NCI-H82 treated with DMSO at 0.1 percent for 48 hours (cell line): ENCODE measurements around the gene HCST.

Experiments
- DNase-seq: peaks from one replicate; lab custom pipeline; 2025; ENCODE audit not compliant: unreplicated experiment; lab: John Stamatoyannopoulos, UW

HCST gene, protein sequence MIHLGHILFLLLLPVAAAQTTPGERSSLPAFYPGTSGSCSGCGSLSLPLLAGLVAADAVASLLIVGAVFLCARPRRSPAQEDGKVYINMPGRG

DNA sequence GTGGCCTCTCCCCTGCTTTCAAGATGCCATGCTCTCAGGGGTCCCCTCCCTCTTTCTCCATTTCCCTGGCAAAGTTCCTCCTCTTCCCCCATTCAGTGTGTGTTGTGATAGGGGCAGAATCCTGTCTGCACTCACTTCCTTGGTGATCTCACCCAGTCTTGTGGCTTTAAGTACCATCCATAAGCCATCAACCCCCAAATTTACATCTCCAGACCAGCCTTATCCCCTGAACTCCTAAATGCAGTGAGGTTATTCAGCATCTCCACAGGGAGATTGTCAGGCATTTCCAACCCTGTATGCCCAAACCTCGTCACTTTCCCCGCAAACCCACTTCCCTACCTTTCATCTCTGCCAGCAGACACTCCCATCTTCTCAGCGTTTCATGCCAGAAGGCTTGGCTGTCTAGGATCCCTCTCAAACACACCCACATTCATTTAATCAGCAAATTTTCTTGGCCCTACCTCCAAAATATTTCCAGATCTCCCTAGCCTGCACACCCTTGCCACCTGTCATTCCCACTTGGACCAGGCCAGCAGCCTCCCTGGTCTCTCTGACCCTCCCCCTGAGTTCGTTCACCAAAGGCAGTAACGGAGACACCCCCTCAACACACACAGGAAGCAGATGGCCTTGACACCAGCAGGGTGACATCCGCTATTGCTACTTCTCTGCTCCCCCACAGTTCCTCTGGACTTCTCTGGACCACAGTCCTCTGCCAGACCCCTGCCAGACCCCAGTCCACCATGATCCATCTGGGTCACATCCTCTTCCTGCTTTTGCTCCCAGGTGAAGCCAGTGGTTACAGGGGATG is at the start of gene HCST:
Gene HCST, plus strand, starts transcription at position 676 of the 808 bp plus-strand sequence. Its CDS starts 65 bp downstream, at position 741.
- no peak for DNase-seq

DNA sequence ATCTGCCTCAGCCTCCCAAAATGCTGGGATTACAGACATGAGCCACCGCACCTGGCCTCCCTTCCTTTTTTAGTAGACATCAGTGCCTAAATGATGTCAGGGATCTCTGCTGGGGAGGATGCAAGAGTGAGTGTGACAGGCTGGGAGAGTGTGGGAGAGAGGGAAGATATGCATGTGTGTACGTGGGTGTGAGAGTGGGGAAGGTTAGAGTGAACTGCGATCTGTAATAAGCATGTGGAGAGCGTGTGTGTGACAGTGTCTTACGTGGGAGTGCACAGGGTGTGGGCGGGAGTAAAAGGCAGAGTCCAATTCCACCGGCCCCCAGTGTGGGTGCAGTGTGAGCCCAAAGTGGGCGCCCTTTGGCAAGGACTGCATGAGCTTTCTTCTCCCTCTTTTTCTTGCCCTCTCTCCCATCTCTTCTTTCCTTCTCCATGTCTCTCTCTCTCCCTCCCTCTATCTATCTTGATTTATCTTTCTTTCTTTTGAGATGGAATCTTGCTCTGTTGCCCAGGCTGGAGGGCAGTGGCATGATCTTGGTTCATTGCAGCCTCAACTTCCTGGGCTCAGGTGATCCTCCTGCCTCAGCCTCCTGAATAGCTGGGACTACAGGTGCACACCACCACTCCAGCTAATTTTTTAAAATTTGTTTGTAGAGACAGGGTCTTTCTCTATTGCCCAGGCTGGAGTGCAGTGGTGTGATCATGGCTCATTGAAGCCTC is 49.1 kb upstream of the HCST start:
- DNase-seq = no peak

- DNase-seq = peak; percentile 26
Observed at GRCh38 chr19:35856546-35857149, 45.7 kb upstream of the HCST start, which contains the start of gene KIRREL2. Gene KIRREL2, plus strand, starts transcription at chr19:35856911. Its CDS starts 209 bp downstream, at chr19:35857120.

GRCh38 chr19:35858311-35858710 is 44.0 kb upstream of the HCST start:
- DNase-seq = no peak

DNA sequence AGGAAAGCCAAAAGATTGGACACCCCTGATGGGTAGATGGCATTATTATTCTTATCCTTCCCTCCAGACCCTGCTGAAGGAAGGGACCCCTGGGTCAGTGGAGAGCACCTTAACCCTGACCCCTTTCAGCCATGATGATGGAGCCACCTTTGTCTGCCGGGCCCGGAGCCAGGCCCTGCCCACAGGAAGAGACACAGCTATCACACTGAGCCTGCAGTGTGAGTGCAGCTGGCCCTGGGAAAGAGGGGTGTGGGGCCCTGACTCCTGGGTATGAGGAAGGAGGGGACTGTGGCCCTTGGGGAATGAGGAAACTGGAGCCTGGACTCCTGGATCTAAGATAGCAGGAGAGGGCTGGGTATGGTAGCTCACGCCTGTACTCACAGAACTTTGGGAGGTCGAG is 42.9 kb upstream of the HCST start:
- DNase-seq = no peak

- no peak for DNase-seq
Observed at GRCh38 chr19:35860436-35860817, 41.9 kb upstream of the HCST start.

DNA sequence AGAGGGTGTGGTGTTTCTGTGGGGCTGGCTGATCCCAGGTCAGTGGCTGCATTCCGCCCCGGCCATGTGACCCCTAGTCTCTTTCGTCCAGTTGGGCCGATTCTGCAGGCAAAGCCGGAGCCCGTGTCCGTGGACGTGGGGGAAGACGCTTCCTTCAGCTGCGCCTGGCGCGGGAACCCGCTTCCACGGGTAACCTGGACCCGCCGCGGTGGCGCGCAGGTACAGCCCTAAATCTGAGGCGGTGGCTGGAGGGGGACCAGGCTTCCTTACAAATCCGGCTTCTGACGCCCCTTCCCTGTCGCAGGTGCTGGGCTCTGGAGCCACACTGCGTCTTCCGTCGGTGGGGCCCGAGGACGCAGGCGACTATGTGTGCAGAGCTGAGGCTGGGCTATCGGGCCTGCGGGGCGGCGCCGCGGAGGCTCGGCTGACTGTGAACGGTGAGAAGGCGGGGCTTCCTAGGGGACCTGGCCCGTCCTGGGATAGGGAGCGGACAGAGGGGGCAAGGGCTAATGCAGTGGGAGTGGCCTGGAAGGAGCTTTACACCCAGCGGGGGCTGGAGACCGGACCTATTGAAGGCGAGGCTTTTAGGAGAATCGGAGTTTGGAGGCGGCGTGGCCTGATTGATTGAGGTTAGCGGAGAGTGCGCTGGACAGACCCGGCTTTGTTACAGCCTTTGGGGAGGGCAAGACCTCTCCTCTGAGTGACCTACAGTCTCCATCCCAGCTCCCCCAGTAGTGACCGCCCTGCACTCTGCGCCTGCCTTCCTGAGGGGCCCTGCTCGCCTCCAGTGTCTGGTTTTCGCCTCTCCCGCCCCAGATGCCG is 41.3 kb upstream of the HCST start:
- DNase-seq = no peak

DNA sequence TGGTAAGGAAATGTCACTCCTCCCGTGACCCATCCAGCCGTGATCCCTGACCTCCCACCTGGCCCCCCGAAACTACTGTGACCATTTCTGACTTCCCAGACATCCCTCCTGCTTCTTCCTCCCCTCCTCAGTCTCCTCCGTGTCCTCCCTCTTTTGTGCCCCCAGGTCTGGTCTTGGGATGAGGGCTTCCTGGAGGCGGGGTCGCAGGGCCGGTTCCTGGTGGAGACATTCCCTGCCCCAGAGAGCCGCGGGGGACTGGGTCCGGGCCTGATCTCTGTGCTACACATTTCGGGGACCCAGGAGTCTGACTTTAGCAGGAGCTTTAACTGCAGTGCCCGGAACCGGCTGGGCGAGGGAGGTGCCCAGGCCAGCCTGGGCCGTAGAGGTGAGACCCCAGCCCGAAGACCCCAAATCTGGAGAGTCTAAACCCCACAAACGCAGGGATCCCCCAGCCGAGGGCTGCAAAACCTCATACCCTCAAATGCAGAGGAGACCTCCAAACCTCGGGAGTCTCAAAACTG is 40.6 kb upstream of the HCST start:
- DNase-seq = no peak

DNA sequence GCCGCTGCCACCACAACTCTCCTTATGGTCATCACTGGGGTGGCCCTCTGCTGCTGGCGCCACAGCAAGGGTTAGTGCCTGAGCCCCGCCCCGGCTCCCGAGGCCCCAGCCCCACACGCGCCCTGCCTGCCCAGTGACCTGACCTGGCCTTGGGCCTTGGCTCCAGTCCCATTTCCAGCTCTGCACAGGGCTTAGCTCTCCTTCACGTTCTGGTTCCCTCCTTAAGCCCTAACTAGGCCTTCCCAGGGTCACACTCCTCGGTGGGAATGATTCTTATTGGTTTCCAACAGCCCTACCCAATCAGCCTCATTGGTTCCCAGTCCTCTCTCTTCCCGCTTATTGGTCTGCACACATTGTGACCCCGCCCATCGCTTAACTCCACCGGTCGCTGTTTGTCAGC is 39.8 kb upstream of the HCST start:
- DNase-seq = no peak

GRCh38 chr19:35863018-35863417 is 39.3 kb upstream of the HCST start:
- DNase-seq = no peak

- peak; percentile 43 for DNase-seq
Observed at GRCh38 chr19:35868172-35868822, 34.0 kb upstream of the HCST start, which contains the start of gene APLP1. Gene APLP1, plus strand, starts transcription at chr19:35868574. Its CDS starts 63 bp downstream, at chr19:35868637.

GRCh38 chr19:35868823-35869326 is 33.5 kb upstream of the HCST start:
- DNase-seq = no peak

- DNase-seq = peak; percentile 95
Observed at GRCh38 chr19:35869327-35870123, 32.8 kb upstream of the HCST start.

GRCh38 chr19:35870124-35870736 is 32.1 kb upstream of the HCST start:
- DNase-seq = peak; percentile 95

GRCh38 chr19:35870798-35871197 is 31.5 kb upstream of the HCST start:
- no peak for DNase-seq

GRCh38 chr19:35871611-35872010 is 30.7 kb upstream of the HCST start:
- DNase-seq = no peak

- no peak for DNase-seq
Observed at GRCh38 chr19:35872180-35872579, 30.1 kb upstream of the HCST start.

DNA sequence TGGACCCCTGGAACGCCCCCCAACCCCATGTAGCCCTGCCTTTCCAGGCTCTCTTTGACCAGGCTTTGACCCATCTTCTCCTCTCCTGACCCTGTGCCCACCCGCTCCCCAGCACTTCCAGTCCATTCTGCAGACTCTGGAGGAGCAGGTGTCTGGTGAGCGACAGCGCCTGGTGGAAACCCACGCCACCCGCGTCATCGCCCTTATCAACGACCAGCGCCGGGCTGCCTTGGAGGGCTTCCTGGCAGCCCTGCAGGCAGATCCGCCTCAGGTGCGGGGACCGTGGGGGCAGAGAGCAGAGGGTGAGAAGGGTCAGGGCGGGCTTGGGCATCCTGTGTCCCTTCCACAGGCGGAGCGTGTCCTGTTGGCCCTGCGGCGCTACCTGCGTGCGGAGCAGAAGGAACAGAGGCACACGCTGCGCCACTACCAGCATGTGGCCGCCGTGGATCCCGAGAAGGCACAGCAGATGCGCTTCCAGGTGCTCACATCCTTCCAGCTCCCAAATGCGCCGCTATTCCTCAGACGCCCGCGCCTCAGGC is 27.9 kb upstream of the HCST start:
- no peak for DNase-seq
